HCT116 (cell line): ENCODE data around the gene CCDC88C. TPM values are rescaled to one million over a fixed set of nuclear protein-coding genes. Genes with fewer than 3 reads are reported as not detected.

Experiments used
- ATAC-seq: fragments of 200-7000 bp; cut with Tn5 transposase; 2 replicates; pipeline ENCODE4 v1.9.1; 2020; ENCODE audit warnings: mild to moderate bottlenecking, moderate library complexity
- BruUV-seq: library from RNA; stranded (reverse); fragments of 400-500 nt; replicated peaks from 2 replicates; lab custom pipeline; 2021; lab: Mats Ljungman, UMichigan
- CTCF ChIA-PET: fragments of 300-600 bp; sonication (Branson Sonifier 250); formaldehyde crosslinking; loops from one replicate; lab custom pipeline; 2021; ENCODE audit warnings: antibody characterized with exemption; lab: Charles Lee
- POLR2A ChIA-PET: fragments of 300-600, 350-600 bp; sonication (Branson Sonifier 250); formaldehyde crosslinking; loops from one replicate; lab custom pipeline; 2021; ENCODE audit warnings: antibody characterized with exemption; lab: Charles Lee
- RAD21 ChIA-PET, 2 experiments: fragments of 300-600 bp; sonication (Branson Sonifier 250); formaldehyde crosslinking; loops; one replicate each; lab custom pipeline; 2023; ENCODE audit warnings: low total read pairs in 2 of 2; ENCODE audit not compliant: uncharacterized antibody in 2 of 2, unreplicated experiment in 2 of 2, low non-redundant PET in 1 of 2; lab: Charles Lee
- DNase-seq: peaks from one replicate; pipeline ENCODE4 v3.0.0-alpha.2; 2010; ENCODE audit warnings: low read depth, low spot score
- H2AFZ ChIP-seq: fragments of 200-600 bp; shearing (Covaris generic), sonication (generic); 2 replicates; pipeline ENCODE4 v1.6.1; 2017; ENCODE audit warnings: low read depth, mixed run types, mixed read lengths, antibody characterized with exemption, low read length; ENCODE audit not compliant: poor library complexity, severe bottlenecking
- H3K27ac ChIP-seq: 2 replicates; pipeline ENCODE4 v1.5.1; 2012; ENCODE audit warnings: low read depth, low read length
- H3K27me3 ChIP-seq: fragments of 200-600 bp; sonication (generic); 2 replicates; pipeline ENCODE4 v1.6.1; 2016; ENCODE audit warnings: mixed run types, low read length, mixed read lengths; ENCODE audit not compliant: insufficient read depth
- H3K36me3 ChIP-seq, 2 experiments: fragments of 200-500 bp in 1 of 2; fragments of 200-600 bp in 1 of 2; sonication (Bioruptor generic) in 1 of 2; sonication (generic) in 1 of 2; 2 replicates each; pipeline versions ENCODE4 v1.5.1 to v1.6.1; 2014 to 2016; ENCODE audit warnings: low read length in 2 of 2, inconsistent platforms in 1 of 2, mixed read lengths in 1 of 2, mixed run types in 1 of 2; ENCODE audit not compliant: insufficient read depth in 2 of 2, control insufficient read depth in 1 of 2
- H3K4me1 ChIP-seq, 2 experiments: fragments of 200-600 bp in 1 of 2; sonication (generic) in 1 of 2; 2 replicates each; pipeline versions ENCODE4 v1.5.1 to v1.6.1; 2012 to 2017; ENCODE audit warnings: low read length in 2 of 2, inconsistent platforms in 1 of 2, mild to moderate bottlenecking in 1 of 2, mixed read lengths in 1 of 2, mixed run types in 1 of 2, moderate library complexity in 1 of 2; ENCODE audit not compliant: insufficient read depth in 2 of 2, control insufficient read depth in 1 of 2
- H3K4me2 ChIP-seq: fragments of 200-600 bp; sonication (generic); 2 replicates; pipeline ENCODE4 v1.6.1; 2017; ENCODE audit warnings: mixed run types, low read length, mixed read lengths
- H3K4me3 ChIP-seq, 2 experiments: fragments of 200-600 bp in 1 of 2; sonication (generic) in 1 of 2; replicated peaks in 1 of 2; 2 replicates each; pipeline ENCODE4 v1.5.1; 2011 to 2016; ENCODE audit warnings: low read length in 2 of 2, control low read depth in 1 of 2, low read depth in 1 of 2, mild to moderate bottlenecking in 1 of 2, mixed read lengths in 1 of 2, mixed run types in 1 of 2
- H3K79me2 ChIP-seq: fragments of 200-600 bp; sonication (generic); 2 replicates; pipeline ENCODE4 v1.6.1; 2017; ENCODE audit warnings: mild to moderate bottlenecking, mixed run types, low read length, moderate library complexity, mixed read lengths; ENCODE audit not compliant: insufficient read depth
- H3K9ac ChIP-seq: fragments of 200-600 bp; sonication (generic); 2 replicates; pipeline ENCODE4 v1.6.1; 2016; ENCODE audit warnings: low read length, mixed read lengths
- H3K9me2 ChIP-seq: fragments of 200-600 bp; sonication (generic), shearing (Covaris generic); 2 replicates; pipeline ENCODE4 v1.6.1; 2017; ENCODE audit warnings: mixed run types, mild to moderate bottlenecking, moderate library complexity; ENCODE audit not compliant: insufficient read depth
- H3K9me3 ChIP-seq, 2 experiments: fragments of 200-500 bp in 1 of 2; fragments of 200-600 bp in 1 of 2; sonication (Bioruptor generic) in 1 of 2; sonication (generic) in 1 of 2; 2 replicates each; pipeline ENCODE4 v1.6.1; 2014 to 2017; ENCODE audit warnings: low read length in 2 of 2, mixed read lengths in 2 of 2, inconsistent platforms in 1 of 2, low read depth in 1 of 2, mild to moderate bottlenecking in 1 of 2, mixed run types in 1 of 2, moderate library complexity in 1 of 2; ENCODE audit not compliant: control insufficient read depth in 1 of 2, insufficient read depth in 1 of 2
- H4K20me1 ChIP-seq: fragments of 200-600 bp; sonication (generic), shearing (Covaris generic); 2 replicates; pipeline ENCODE4 v1.6.1; 2017; ENCODE audit warnings: mixed run types, mild to moderate bottlenecking, moderate library complexity; ENCODE audit not compliant: insufficient read depth
- ATF3 ChIP-seq: IDR thresholded peaks from 2 replicates; pipeline ENCODE4 v1.6.1; 2012
- CEBPB ChIP-seq: IDR thresholded peaks from 2 replicates; pipeline ENCODE4 v1.6.1; 2012; ENCODE audit warnings: low read depth
- CTCF ChIP-seq, 3 experiments: fragments of 200-600 bp in 1 of 3; sonication (generic) in 1 of 3; IDR thresholded peaks in 2 of 3; conservative IDR thresholded peaks in 1 of 3; 2 replicates each; pipeline ENCODE4 v1.5.1; 2012 to 2017; ENCODE audit warnings: low read depth in 2 of 3, low read length in 2 of 3, antibody characterized with exemption in 1 of 3, borderline replicate concordance in 1 of 3, control low read depth in 1 of 3, mild to moderate bottlenecking in 1 of 3, mixed read lengths in 1 of 3, mixed run types in 1 of 3, moderate library complexity in 1 of 3; ENCODE audit not compliant: insufficient read depth in 1 of 3
- ELF1 ChIP-seq: IDR thresholded peaks from 2 replicates; pipeline ENCODE4 v1.6.1; 2012; ENCODE audit warnings: low read depth, borderline replicate concordance
- EZH2 ChIP-seq: fragments of 200-600 bp; sonication (generic); IDR thresholded peaks from 2 replicates; pipeline ENCODE4 v1.6.1; 2017; ENCODE audit warnings: antibody characterized with exemption, mixed run types
- EZH2phosphoT487 ChIP-seq: fragments of 200-600 bp; IDR thresholded peaks from 2 replicates; pipeline ENCODE4 v1.6.1; 2018; ENCODE audit warnings: antibody characterized with exemption, borderline replicate concordance
- FOSL1 ChIP-seq: IDR thresholded peaks from 2 replicates; pipeline ENCODE4 v1.6.1; 2012; ENCODE audit warnings: low read depth
- JUND ChIP-seq: IDR thresholded peaks from 2 replicates; pipeline ENCODE4 v1.6.1; 2012
- POLR2AphosphoS5 ChIP-seq: IDR thresholded peaks from 2 replicates; pipeline ENCODE4 v1.6.1; 2011; ENCODE audit warnings: mild to moderate bottlenecking, low read depth, low read length, moderate library complexity
- RAD21 ChIP-seq: IDR thresholded peaks from 2 replicates; pipeline ENCODE4 v1.6.1; 2012; ENCODE audit warnings: low read depth, mild to moderate bottlenecking
- REST ChIP-seq: IDR thresholded peaks from 2 replicates; pipeline ENCODE4 v1.6.1; 2012; ENCODE audit warnings: low read depth
- SIN3A ChIP-seq: IDR thresholded peaks from 2 replicates; pipeline ENCODE4 v1.6.1; 2012; ENCODE audit warnings: low read depth
- SP1 ChIP-seq: IDR thresholded peaks from 2 replicates; pipeline ENCODE4 v1.6.1; 2012; ENCODE audit warnings: low read depth
- TCF7L2 ChIP-seq: IDR thresholded peaks from 2 replicates; pipeline ENCODE4 v1.7.0; 2011; ENCODE audit warnings: borderline replicate concordance, inconsistent platforms; ENCODE audit not compliant: insufficient read depth, insufficient read length; ENCODE audit errors: extremely low read depth
- YY1 ChIP-seq: IDR thresholded peaks from 2 replicates; pipeline ENCODE4 v1.6.1; 2011; ENCODE audit warnings: low read length, low read depth, moderate library complexity, mild to moderate bottlenecking; ENCODE audit not compliant: insufficient replicate concordance; ENCODE audit errors: extremely low read depth
- intact Hi-C: fragments of 100-400 bp; cut with micrococcal nuclease; formaldehyde crosslinking; loops from 2 replicates; pipeline ENCODE4 v1.10.0; 2022
- total RNA-seq: library from RNA; stranded (reverse); gene quantifications from one replicate; pipeline ENCODE4 v1.2.1, GENCODE V29; 2021; ENCODE audit not compliant: unreplicated experiment

CCDC88C gene
- total RNA-seq, 1 experiment from 2014 or later, result 20.8 TPM

GRCh38 chr14:91263329-91263728, 154.3 kb downstream of the CCDC88C start:
- BruUV-seq, result no TSS peak
- intact Hi-C loops, result no loop called here
- Histone ChIP-seq H3K9ac (no peak overlapping the region), H3K27me3 (no peaks in the 10 kb centered on the region), H3K4me1 (peaks cover 1 to 4% of the 10 kb centered on the region in 2 experiments; a peak in 2 of 4 replicates), H3K4me2 (no peak overlapping the region), H3K9me2 (no peaks in the 10 kb centered on the region), H3K79me2 (no peaks in the 10 kb centered on the region), H3K36me3 (no peaks in the 10 kb centered on the region), H3K9me3 (no peaks in the 10 kb centered on the region), H3K27ac (no peak overlapping the region), H3K4me3 (no peak overlapping the region), H4K20me1 (no peaks in the 10 kb centered on the region), H2AFZ (no peak overlapping the region)
- no peak for TF ChIP-seq CTCF (IDR thresholded peaks at IDR 0.05 in 2 of 3, conservative IDR thresholded peaks at IDR 0.05 in 1 of 3; ENCODE audit: borderline replicate concordance in 1 of 3, insufficient read depth in 1 of 3, low read depth in 2 of 3, low read length in 2 of 3)
- ATAC-seq (no peak), DNase-seq (no peak)
- POLR2A ChIA-PET, result interaction anchor here (1.3 kb wide), 1 partner anchor 14 kb away, joined by 3 read pairs; no protein-coding TSS in a partner anchor
- RAD21 ChIA-PET, result no interaction called here
- CTCF ChIA-PET, result no interaction called here

GRCh38 chr14:91261986-91262549, 155.6 kb downstream of the CCDC88C start:
- intact Hi-C loops, result no loop called here
- no peak overlapping the region for H2AFZ ChIP-seq
- H3K9me3 ChIP-seq, result no peaks in the 10 kb centered on the region
- no peak overlapping the region for H3K9ac ChIP-seq
- H4K20me1 ChIP-seq, result no peaks in the 10 kb centered on the region
- ATAC-seq (no peak), DNase-seq (no peak)
- no TSS peak for BruUV-seq
- no peaks in the 10 kb centered on the region for H3K36me3 ChIP-seq
- peaks cover 3 to 7% of the 10 kb centered on the region in 2 experiments; a peak in 2 of 4 replicates for H3K4me1 ChIP-seq
- H3K79me2 ChIP-seq, result no peaks in the 10 kb centered on the region
- no peak for TF ChIP-seq TCF7L2
- TF ChIP-seq POLR2AphosphoS5, result no peak
- TF ChIP-seq ELF1, result no peak
- TF ChIP-seq ATF3, result no peak
- TF ChIP-seq CEBPB, result no peak
- TF ChIP-seq FOSL1, result no peak
- TF ChIP-seq SIN3A, result no peak
- no peak for TF ChIP-seq EZH2
- no peak for TF ChIP-seq SP1
- no peak for TF ChIP-seq RAD21
- no peak for TF ChIP-seq EZH2phosphoT487
- no peak for TF ChIP-seq JUND
- no peak for TF ChIP-seq YY1
- TF ChIP-seq REST, result no peak
- no peak overlapping the region for H3K27ac ChIP-seq
- RAD21 ChIA-PET, result no interaction called here
- H3K4me3 ChIP-seq, result no peak overlapping the region
- no peaks in the 10 kb centered on the region for H3K9me2 ChIP-seq
- H3K4me2 ChIP-seq, result no peak overlapping the region
- no peaks in the 10 kb centered on the region for H3K27me3 ChIP-seq
- POLR2A ChIA-PET, result no interaction called here
- CTCF ChIA-PET, result no interaction called here
